ENCODE data around the gene FREM1.

DNA sequence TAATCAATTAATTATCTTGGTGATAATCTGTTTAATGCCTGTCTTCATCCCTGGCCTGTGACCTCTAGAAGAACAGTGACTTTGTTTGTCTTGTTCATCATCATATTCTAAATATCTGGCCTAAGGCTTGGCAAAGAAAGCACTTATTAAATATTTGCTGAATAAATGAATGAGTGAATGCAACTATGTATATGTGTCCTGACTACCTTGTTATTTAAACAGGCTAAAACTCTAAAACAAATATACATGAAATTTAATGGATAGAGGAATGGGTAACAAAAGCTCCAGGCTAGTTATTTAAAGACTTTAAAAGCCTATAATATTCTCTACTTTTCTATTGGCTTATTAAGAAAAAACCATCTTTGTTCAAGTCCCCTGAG is 96.0 kb downstream of the FREM1 start:
- no peak for TF ChIP-seq POLR2A (IDR thresholded peaks at IDR 0.05)
- TF ChIP-seq, protein P1, sequence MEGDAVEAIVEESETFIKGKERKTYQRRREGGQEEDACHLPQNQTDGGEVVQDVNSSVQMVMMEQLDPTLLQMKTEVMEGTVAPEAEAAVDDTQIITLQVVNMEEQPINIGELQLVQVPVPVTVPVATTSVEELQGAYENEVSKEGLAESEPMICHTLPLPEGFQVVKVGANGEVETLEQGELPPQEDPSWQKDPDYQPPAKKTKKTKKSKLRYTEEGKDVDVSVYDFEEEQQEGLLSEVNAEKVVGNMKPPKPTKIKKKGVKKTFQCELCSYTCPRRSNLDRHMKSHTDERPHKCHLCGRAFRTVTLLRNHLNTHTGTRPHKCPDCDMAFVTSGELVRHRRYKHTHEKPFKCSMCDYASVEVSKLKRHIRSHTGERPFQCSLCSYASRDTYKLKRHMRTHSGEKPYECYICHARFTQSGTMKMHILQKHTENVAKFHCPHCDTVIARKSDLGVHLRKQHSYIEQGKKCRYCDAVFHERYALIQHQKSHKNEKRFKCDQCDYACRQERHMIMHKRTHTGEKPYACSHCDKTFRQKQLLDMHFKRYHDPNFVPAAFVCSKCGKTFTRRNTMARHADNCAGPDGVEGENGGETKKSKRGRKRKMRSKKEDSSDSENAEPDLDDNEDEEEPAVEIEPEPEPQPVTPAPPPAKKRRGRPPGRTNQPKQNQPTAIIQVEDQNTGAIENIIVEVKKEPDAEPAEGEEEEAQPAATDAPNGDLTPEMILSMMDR (IDR thresholded peaks at IDR 0.05) = no peak

Data from thyroid gland (tissue), 4 donors.